ENCODE results near the gene LYSET. TPM values are rescaled to one million over a fixed set of nuclear protein-coding genes. Genes with fewer than 3 reads are reported as not detected.

LYSET gene
- total and polyA plus RNA-seq, 2 donors (not counting 3 experiments of a cell fraction or from before 2014, with no cell fraction given): 14.3 to 18.4 TPM

DNA sequence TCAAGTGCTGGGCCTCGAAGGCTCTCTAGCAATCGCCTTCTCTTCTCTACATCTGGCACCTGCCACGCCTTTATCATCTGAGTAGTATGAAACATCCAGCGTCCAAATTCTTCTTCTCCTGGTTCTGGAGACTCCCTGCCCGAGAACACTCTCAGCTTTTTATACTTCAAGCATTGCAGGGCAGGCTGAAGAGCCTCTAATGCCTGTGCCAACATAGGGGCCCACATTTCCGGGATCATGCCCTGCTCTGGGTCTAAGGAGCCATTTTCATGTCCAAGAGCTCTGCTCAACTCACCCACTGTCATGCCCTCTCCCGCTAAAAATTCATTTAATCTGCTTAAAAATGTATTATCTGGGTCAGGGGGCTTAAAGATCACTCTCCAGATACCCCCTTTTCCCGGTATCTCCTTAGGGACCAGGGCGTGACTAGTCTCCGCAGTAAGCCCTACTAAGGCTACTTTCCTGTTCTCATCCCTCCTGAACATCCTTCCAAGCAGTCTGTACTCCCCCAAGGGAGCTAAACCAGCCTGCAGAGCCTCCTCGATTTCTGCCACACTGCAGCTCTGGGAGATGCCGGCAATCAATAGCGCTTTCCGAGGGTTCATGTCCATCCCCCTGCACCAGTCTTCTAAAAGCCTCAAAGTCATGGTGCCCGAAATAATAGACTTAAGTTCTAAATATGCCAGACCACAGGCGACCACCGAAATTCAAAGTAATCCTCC, 1.4 kb upstream of the LYSET start:
- Histone ChIP-seq H4K20me1 (replicated peaks; ENCODE audit: control insufficient read depth, extremely low read depth, insufficient read depth, low read length) (no peaks in the 10 kb centered on the region), H3K36me3 (ENCODE audit: control insufficient read depth in 2 of 2, extremely low read depth in 1 of 2, insufficient read depth in 2 of 2, low read length in 2 of 2) (no peaks in the 10 kb centered on the region), H3K4me2 (ENCODE audit: insufficient read depth, low read length) (peak overlapping the region; percentile 75), H3K9ac (replicated peaks; ENCODE audit: extremely low read depth, insufficient read depth, low read length) (peak overlapping the region; percentile 90), H3K79me2 (ENCODE audit: control insufficient read depth, insufficient read depth, low read length) (peaks cover 18% of the 10 kb centered on the region), H3K4me1 (ENCODE audit: control insufficient read depth, extremely low read depth, insufficient read depth, low read length) (peaks cover 21% of the 10 kb centered on the region), H3K27me3 (ENCODE audit: control insufficient read depth in 2 of 2, insufficient read depth in 2 of 2, low read length in 2 of 2) (no peaks in the 10 kb centered on the region), H2AFZ (ENCODE audit: low read depth, low read length) (peak overlapping the region; percentile 84), H3K4me3 (replicated peaks in 1 of 3; ENCODE audit: insufficient read depth in 1 of 3, low read depth in 1 of 3, low read length in 3 of 3) (peak overlapping the region; percentile 57 to 65 (median 58)), H3K9me3 (replicated peaks; ENCODE audit: control insufficient read depth, insufficient read depth, low read length) (no peaks in the 10 kb centered on the region), H3K27ac (ENCODE audit: insufficient read depth, low read depth, low read length) (peak overlapping the region; percentile 92), H3K9me1 (replicated peaks; ENCODE audit: control insufficient read depth, extremely low read depth, insufficient read depth, low read length) (no peaks in the 10 kb centered on the region)
- no peak for DNase-seq (ENCODE audit: low read depth, low spot score)
- FAIRE-seq: no peak
- BruUV-seq (replicated peaks): TSS peak; percentile 50
- ChIA-PET CTCF (interaction anchor here (1.4 to 3.5 kb wide), 5 partner anchors 23 to 232 kb away, joined by 4 to 33 read pairs (median 9); partner anchors contain the start of genes GON7 and UBR7), POLR2A (interaction anchor here (2.1 kb wide), 1 partner anchor 23 kb away, joined by 8 read pairs; the partner anchor contains the start of genes GON7 and UBR7)
- TF ChIP-seq MYC (IDR thresholded peaks at IDR 0.05; ENCODE audit: low read depth, low read length) (no peak), POLR2AphosphoS5 (IDR thresholded peaks at IDR 0.05; ENCODE audit: insufficient read depth, low read depth, low read length) (no peak), FOS (IDR thresholded peaks at IDR 0.05; ENCODE audit: borderline replicate concordance, insufficient read depth, low read length) (no peak), GATA2 (IDR thresholded peaks at IDR 0.05; ENCODE audit: insufficient read depth, insufficient read length, low read depth, low read length) (no peak), POLR2A (IDR thresholded peaks at IDR 0.05; ENCODE audit: low read depth, low read length) (no peak), EZH2 (IDR thresholded peaks at IDR 0.05; ENCODE audit: borderline replicate concordance, low read depth, low read length, severe bottlenecking) (no peak), JUN (IDR thresholded peaks at IDR 0.05; ENCODE audit: borderline replicate concordance, insufficient read depth, insufficient read length, low read depth) (no peak)
- TF ChIP-seq, protein P1, sequence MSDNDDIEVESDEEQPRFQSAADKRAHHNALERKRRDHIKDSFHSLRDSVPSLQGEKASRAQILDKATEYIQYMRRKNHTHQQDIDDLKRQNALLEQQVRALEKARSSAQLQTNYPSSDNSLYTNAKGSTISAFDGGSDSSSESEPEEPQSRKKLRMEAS (IDR thresholded peaks at IDR 0.05; ENCODE audit: insufficient read depth, insufficient read length): no peak
- TF ChIP-seq, protein P2, sequence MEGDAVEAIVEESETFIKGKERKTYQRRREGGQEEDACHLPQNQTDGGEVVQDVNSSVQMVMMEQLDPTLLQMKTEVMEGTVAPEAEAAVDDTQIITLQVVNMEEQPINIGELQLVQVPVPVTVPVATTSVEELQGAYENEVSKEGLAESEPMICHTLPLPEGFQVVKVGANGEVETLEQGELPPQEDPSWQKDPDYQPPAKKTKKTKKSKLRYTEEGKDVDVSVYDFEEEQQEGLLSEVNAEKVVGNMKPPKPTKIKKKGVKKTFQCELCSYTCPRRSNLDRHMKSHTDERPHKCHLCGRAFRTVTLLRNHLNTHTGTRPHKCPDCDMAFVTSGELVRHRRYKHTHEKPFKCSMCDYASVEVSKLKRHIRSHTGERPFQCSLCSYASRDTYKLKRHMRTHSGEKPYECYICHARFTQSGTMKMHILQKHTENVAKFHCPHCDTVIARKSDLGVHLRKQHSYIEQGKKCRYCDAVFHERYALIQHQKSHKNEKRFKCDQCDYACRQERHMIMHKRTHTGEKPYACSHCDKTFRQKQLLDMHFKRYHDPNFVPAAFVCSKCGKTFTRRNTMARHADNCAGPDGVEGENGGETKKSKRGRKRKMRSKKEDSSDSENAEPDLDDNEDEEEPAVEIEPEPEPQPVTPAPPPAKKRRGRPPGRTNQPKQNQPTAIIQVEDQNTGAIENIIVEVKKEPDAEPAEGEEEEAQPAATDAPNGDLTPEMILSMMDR (IDR thresholded peaks at IDR 0.05; ENCODE audit: extremely low read depth in 1 of 2, insufficient read depth in 1 of 2, low read depth in 1 of 2, low read length in 2 of 2): no peak
- intact Hi-C loops (cut with micrococcal nuclease) (loop anchor here (1.0 to 10.0 kb wide), 2 partner anchors 150 to 1079 kb away; partner anchors contain the start of genes ATXN3 and BTBD7), dilution Hi-C loops (cut with MboI; ENCODE audit: extremely low pct_ligation_motif_present, low sequenced_read_pairs) (no loop called here)
